GM19372 (cell line): ENCODE results near the gene SPECC1L.

Source experiments
- ATAC-seq: cut with Tn5 transposase; IDR thresholded peaks from one replicate; pipeline ENCODE4 v1.9.1; 2021; ENCODE audit warnings: mild to moderate bottlenecking, low read depth, moderate library complexity; ENCODE audit not compliant: unreplicated experiment

The SPECC1L gene

DNA sequence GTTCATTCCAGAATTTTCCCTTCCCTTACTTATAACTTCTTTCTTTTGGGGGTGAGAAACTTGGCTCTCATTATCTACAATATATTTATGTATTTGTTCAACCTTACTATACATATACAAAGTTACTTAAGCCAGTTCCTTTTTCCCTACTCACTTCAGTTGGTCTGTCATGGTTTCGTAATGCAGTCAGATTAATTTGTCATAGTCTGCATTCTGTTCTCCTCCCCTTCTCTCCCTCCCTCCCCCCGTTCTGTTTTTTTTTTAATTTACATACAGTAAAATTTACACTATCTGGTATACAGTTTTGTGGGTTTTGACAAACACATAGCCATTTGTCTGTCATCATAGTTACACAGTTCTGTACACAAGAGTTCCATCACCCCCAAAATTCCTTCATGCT is 84.9 kb downstream of the SPECC1L start:
- no peak for ATAC-seq

DNA sequence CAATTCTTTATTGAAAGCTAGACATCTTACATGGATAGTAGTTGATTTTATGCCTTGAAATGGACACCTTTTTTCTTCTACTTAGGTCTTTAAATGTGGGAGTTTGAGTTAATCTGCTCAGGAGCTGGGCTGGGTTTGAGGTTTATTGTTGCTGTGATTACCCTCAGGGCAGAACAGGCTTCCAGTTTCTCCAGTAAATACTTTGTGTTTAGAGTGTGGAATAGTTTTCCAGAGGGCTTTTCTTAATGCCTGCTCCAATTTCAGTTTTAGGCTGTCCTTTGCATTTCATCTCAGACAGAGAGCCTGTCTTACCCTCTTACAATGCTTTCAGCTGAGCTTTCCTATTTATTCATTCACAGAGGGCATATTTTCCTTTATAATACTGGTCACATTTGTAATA is 86.9 kb downstream of the SPECC1L start:
- ATAC-seq, result no peak

GRCh38 chr22:24358105-24358836 is 87.6 kb downstream of the SPECC1L start:
- no peak for ATAC-seq

DNA sequence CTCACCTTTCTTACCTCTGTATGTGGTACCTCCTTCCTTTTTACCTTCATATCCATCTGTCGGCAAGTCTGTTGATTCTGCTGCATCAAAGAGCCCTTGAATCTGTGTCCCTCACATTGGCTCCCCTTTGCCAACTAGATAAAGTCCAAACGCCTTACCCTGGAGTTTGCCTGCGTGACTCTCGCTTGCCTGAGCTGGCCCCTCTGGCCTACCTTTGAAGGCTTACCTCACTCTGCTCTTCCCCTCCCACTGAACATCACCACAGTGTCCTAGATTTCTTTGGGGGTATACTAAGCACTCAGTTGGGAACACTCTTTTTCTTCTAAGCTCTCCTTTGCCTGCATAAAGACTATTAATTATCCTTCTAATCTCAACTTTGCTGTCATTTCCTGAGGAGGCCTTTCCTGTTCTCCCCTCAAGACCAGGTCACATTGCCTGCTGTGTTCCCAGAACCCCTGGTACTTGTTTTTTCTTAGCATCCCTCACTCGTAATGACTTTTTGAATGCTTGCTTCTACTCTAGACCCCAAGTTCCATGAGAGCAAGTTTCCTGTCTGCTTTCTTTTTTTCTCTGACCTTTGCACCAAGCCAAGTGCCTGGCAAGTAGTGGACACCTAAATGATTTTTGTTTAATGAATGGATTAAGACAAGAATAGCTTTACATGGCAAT is 89.0 kb downstream of the SPECC1L start:
- ATAC-seq, result no peak

- ATAC-seq, result no peak
Measured at GRCh38 chr22:24361976-24362646, 91.5 kb downstream of the SPECC1L start.

DNA sequence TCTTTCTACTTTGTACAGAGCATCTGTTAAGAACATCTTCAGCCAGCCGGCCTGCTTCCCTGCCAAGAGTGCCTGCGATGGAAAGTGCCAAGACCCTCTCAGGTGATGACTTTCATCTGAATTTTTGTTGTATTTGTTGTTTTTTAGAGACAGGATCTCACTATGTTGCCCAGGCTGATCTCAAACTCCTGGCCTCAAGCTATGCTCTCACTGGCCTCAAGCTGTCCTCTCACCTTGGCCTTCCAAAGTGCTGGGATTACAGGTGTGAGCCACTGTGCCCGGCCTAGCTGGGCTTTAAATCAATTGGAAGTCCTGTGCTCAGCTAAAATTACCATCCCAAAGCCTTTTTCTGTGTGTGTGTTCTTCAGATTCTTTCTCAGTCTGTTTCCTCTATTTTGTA is 92.6 kb downstream of the SPECC1L start:
- no peak for ATAC-seq

DNA sequence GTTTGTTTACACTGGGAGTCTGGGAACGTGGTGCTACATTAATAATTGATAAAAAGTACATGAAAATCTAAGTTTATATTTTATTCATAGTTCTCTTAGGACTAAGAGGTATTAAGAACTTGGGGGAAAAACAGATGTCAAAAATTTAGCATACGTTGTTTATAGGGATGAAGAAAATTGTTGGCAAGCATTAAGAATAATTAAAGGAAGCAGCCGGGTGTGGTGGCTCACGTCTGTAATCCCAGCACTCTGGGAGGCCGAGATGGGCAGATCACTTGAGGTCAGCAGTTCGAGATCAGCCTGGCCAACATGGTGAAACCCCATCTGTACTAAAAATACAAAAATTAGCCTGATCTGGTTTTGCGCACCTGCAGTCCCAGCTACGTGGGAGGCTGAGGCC is 96.1 kb downstream of the SPECC1L start:
- ATAC-seq, result no peak

- ATAC-seq, result no peak
Measured at GRCh38 chr22:24367841-24368240, 97.2 kb downstream of the SPECC1L start.

DNA sequence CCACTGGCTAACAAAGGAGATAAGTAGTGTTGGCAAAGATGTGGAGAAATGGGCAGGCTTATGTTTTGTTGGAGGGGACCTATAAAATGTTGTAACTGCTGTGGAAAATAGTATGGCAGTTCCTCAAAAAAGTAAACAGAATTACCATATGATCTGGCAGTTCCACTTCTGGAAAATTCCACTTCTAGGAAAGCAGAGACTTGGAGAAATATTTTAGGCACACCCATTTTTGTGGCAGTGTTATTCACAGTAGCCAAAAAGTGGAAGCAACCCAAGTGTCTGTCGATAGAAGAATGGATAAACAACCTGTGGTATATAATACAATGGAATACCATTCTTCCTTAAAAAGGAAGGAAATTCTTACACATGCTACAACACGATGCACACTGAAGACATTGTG is 99.8 kb downstream of the SPECC1L start:
- no peak for ATAC-seq

GRCh38 chr22:24376002-24376401 is 105.4 kb downstream of the SPECC1L start:
- ATAC-seq, result no peak

DNA sequence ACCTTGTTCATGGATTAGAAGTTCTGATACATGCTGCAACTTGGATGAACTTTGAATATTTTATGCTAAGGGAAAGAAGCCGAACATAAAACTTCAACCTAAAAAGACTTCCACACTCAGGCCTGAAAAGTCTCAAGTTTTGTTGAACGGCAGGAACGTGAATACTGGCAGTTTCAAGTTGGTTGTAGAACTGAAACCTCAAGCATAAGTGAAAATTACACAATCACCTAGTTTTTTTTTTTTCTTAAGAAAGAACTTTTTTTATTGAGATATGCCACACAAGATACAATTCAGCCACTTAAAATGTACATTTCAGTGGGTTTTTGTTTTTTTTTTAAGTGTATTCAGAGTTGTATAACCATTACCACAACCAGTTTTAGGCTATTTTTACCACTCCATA is 106.0 kb downstream of the SPECC1L start:
- ATAC-seq, result no peak

GRCh38 chr22:24379536-24379935 is 108.9 kb downstream of the SPECC1L start:
- ATAC-seq, result no peak

- ATAC-seq, result no peak
Measured at GRCh38 chr22:24380220-24380904, 109.7 kb downstream of the SPECC1L start.

- no peak for ATAC-seq
Measured at GRCh38 chr22:24380905-24381230, 110.2 kb downstream of the SPECC1L start.

GRCh38 chr22:24383061-24383460 is 112.4 kb downstream of the SPECC1L start:
- no peak for ATAC-seq

DNA sequence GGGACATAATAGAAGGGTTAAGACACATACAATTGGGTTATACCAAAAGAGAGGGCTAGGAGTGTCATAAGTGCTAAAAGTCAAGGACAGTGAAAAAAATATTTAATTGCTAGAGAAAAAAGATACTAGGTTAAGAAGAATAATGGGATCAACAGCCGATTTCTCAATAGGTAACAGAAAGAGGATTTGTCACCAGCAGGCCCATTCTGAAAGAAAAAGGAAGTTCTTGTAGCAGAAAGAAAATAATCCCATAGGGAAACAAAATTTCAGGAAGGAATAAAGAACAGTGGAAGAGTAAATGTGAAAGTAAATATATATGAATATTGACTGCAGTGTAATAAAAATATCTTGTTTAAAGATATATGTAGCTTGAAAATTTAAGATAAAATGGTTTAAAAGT is 113.5 kb downstream of the SPECC1L start:
- no peak for ATAC-seq

GRCh38 chr22:24386937-24387471 is 116.4 kb downstream of the SPECC1L start:
- no peak for ATAC-seq

DNA sequence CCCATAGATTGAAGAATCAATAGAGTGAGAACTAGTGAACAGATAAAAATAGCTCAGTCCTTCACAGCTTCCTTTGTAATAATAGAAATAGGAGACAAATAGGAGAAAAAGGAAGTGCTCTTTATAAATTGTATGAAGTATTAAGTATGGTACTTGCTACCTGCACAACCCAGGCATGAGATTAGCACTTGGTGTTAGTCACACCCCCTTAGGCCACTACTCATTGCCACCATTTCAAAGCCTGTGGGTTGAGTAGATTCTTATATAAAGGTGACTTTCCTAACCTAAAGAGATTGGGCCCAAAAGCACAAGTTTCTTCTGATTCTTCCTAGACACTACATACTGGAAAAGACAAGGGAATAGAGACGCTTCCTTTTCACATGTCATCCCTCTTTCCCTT is 119.0 kb downstream of the SPECC1L start:
- no peak for ATAC-seq

GRCh38 chr22:24390156-24390555 is 119.5 kb downstream of the SPECC1L start:
- ATAC-seq, result no peak

GRCh38 chr22:24390576-24390975 is 119.9 kb downstream of the SPECC1L start:
- ATAC-seq, result no peak

DNA sequence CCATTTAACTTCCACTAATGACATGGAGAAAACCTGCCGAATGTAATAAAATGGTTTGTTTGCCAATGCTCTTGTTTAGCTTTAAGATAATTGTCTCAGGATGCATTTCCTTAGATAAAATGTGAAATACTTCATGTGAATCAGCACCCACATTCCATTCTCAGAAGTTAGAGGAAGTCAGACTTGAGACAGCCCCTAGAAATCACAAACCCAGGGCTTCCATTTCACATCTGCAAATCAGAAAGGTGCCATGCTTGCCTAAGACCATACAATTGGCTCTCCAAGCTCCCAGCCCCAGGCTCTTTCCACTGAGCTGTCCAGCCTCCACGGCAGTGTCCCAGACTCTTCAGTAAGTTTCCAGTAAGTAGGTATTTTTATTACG is 121.2 kb downstream of the SPECC1L start:
- no peak for ATAC-seq
